MCF 10A (cell line): Measurements from ENCODE around the gene TRAK1. TPM values are rescaled to one million over a fixed set of nuclear protein-coding genes. Genes with fewer than 3 reads are reported as not detected.

Experiments
- BruUV-seq: library from RNA; stranded (reverse); fragments of 400-500 nt; replicated peaks from 2 replicates; lab custom pipeline; 2021; lab: Mats Ljungman, UMichigan
- CTCF ChIA-PET: fragments of 300-600 bp; sonication (Branson Sonifier 250); formaldehyde crosslinking; extraction: SDS; loops from one replicate; lab custom pipeline; 2021; ENCODE audit warnings: antibody characterized with exemption, inconsistent platforms; lab: Yijun Ruan, JAX
- POLR2A ChIA-PET: fragments of 300-600, 350-650 bp; sonication (Branson Sonifier 250); formaldehyde crosslinking; extraction: SDS; loops from one replicate; lab custom pipeline; 2020; ENCODE audit warnings: antibody characterized with exemption, inconsistent platforms; lab: Yijun Ruan, JAX
- DNase-seq: peaks from one replicate; pipeline ENCODE4 v3.0.0-alpha.2; 2018; ENCODE audit not compliant: unreplicated experiment
- H3K27ac Mint-ChIP-seq: one replicate; pipeline ENCODE4 v1.8.0; 2022; ENCODE audit warnings: mild to moderate bottlenecking, low read depth, mixed read lengths; ENCODE audit not compliant: unreplicated experiment
- H3K27me3 Mint-ChIP-seq: one replicate; pipeline ENCODE4 v1.8.0; 2022; ENCODE audit warnings: mixed read lengths; ENCODE audit not compliant: insufficient read depth, unreplicated experiment
- H3K36me3 Mint-ChIP-seq: one replicate; pipeline ENCODE4 v1.8.0; 2022; ENCODE audit warnings: mild to moderate bottlenecking, moderate library complexity, mixed read lengths; ENCODE audit not compliant: insufficient read depth, unreplicated experiment
- H3K4me1 Mint-ChIP-seq: one replicate; pipeline ENCODE4 v1.8.0; 2022; ENCODE audit warnings: mixed read lengths; ENCODE audit not compliant: insufficient read depth, unreplicated experiment
- H3K4me3 Mint-ChIP-seq: one replicate; pipeline ENCODE4 v1.8.0; 2022; ENCODE audit warnings: mild to moderate bottlenecking, moderate library complexity, mixed read lengths; ENCODE audit not compliant: unreplicated experiment
- H3K9me3 Mint-ChIP-seq: one replicate; pipeline ENCODE4 v1.8.0; 2022; ENCODE audit warnings: mixed read lengths; ENCODE audit not compliant: unreplicated experiment
- intact Hi-C: fragments of 100-400 bp; cut with micrococcal nuclease; formaldehyde crosslinking; loops from 2 replicates; pipeline ENCODE4 v1.14.1; 2022
- total RNA-seq: library from RNA; stranded (reverse); gene quantifications from 2 replicates; pipeline ENCODE4 v1.2.3, GENCODE V29; 2022
- TF ChIP-seq, protein P1 (sequence below): fragments of 200-600 bp; IDR thresholded peaks from one replicate; pipeline ENCODE4 v1.8.0; 2022; ENCODE audit warnings: antibody characterized with exemption, mild to moderate bottlenecking; ENCODE audit not compliant: unreplicated experiment

Gene TRAK1
- total RNA-seq, 1 experiment from 2014 or later = 33.2 TPM

DNA sequence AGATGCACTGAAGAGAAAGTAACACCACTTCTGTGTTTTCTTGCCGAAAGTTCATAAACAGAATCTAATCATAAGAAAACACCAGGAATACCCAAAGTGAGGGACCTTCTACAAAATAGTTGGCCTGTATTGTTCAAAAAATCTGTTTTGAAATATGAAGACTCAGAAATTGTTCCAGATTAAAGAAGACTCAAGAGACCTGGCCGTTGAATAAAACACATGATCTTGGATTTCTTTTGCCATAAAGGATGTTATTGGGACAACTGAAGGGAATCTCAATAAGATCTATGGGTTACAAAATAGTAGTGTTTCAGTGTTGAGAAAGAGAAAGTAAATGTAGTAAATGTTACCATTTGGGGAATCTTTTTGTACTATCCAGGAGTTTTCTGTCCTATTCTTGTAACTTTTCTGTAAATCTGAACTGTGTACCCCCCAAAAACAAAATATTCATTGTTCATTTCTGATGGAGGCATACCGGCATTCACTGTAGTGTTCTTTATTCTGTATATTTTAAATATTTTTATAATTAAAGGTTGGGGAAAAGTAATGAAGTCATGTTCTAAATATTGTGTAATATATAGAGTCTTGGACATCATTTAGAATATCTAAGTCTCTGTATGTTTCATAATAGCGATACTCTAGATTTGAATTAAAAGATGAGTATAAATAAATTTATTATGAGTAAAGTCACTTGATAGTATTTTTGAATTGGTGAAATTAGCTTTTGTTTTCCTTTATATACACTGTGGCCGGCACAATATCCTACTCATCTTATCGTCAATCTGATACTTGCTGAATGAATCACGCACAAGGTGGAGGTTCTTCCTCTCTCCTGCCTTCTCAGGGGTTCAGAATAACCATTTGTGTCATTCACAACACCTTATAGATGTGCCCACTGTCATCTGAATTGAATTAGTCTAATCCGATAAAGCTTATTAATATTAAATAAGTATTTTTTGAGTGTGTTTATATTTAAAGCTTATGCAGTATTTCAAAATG lies 66.7 kb downstream of the TRAK1 start:
- Mint-ChIP-seq H3K4me3 (no peak overlapping the region), H3K27me3 (no peaks in the 10 kb centered on the region), H3K9me3 (no peaks in the 10 kb centered on the region), H3K4me1 (peaks cover 18% of the 10 kb centered on the region), H3K27ac (no peak overlapping the region), H3K36me3 (peaks cover 6% of the 10 kb centered on the region)
- no TSS peak for BruUV-seq
- intact Hi-C loops = no loop called here
- CTCF ChIA-PET = interaction anchor here (1.1 to 1.3 kb wide), 2 partner anchors 20 to 33 kb away, joined by 3 to 8 read pairs; no protein-coding TSS in a partner anchor
- POLR2A ChIA-PET = interaction anchor here (0.7 to 1.8 kb wide), 2 partner anchors 8 to 1530 kb away, joined by 3 read pairs; no protein-coding TSS in a partner anchor
- TF ChIP-seq, protein P1, sequence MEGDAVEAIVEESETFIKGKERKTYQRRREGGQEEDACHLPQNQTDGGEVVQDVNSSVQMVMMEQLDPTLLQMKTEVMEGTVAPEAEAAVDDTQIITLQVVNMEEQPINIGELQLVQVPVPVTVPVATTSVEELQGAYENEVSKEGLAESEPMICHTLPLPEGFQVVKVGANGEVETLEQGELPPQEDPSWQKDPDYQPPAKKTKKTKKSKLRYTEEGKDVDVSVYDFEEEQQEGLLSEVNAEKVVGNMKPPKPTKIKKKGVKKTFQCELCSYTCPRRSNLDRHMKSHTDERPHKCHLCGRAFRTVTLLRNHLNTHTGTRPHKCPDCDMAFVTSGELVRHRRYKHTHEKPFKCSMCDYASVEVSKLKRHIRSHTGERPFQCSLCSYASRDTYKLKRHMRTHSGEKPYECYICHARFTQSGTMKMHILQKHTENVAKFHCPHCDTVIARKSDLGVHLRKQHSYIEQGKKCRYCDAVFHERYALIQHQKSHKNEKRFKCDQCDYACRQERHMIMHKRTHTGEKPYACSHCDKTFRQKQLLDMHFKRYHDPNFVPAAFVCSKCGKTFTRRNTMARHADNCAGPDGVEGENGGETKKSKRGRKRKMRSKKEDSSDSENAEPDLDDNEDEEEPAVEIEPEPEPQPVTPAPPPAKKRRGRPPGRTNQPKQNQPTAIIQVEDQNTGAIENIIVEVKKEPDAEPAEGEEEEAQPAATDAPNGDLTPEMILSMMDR = no peak
- no peak for DNase-seq

DNA sequence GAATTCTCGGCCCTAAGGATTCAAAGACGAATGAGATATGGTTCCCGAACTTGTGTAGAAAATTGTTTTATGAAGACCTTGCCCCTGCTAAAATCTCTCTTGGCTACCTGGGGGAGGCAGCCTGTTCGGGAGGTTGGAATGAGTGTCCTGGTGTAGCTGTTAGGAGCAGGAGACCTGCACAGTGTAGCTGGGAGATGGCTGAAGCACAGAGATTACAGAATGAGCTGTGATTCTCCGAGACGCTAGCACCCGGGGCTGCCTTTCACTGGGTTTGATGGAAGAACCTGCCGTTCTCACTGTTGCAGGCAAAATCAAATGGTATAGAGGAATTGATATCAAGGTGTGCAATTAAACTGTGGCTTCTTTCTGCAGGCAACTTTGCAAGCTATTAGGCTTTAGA lies 68.0 kb downstream of the TRAK1 start:
- DNase-seq = no peak
- no peaks in the 10 kb centered on the region for H3K9me3 Mint-ChIP-seq
- ChIA-PET CTCF (interaction anchor here (0.6 to 1.3 kb wide), 5 partner anchors 10 to 38 kb away, joined by 3 to 8 read pairs (median 4); no protein-coding TSS in a partner anchor), POLR2A (interaction anchor here (1.2 to 1.8 kb wide), 4 partner anchors 9 to 37 kb away, joined by 3 to 12 read pairs (median 4); no protein-coding TSS in a partner anchor)
- H3K4me1 Mint-ChIP-seq = peaks cover 18% of the 10 kb centered on the region
- no peaks in the 10 kb centered on the region for H3K27me3 Mint-ChIP-seq
- TF ChIP-seq, protein P1 = no peak
- H3K36me3 Mint-ChIP-seq = peaks cover 6% of the 10 kb centered on the region
- intact Hi-C loops = no loop called here
- peak overlapping the region; percentile 60 for H3K27ac Mint-ChIP-seq
- no TSS peak for BruUV-seq
- H3K4me3 Mint-ChIP-seq = peak overlapping the region; percentile 68

- CTCF ChIA-PET = interaction anchor here (0.5 to 1.9 kb wide), 4 partner anchors 12 to 251 kb away, joined by 3 to 7 read pairs (median 4); no protein-coding TSS in a partner anchor
Observed at GRCh38 chr3:42159706-42160472, 68.7 kb downstream of the TRAK1 start.

More at GRCh38 chr3:42159706-42160472, 68.7 kb downstream of the TRAK1 start:
- peak overlapping the region; percentile 60 for H3K27ac Mint-ChIP-seq
- intact Hi-C loops = no loop called here
- H3K4me3 Mint-ChIP-seq = peak overlapping the region; percentile 68
- POLR2A ChIA-PET = interaction anchor here (0.6 to 1.8 kb wide), 7 partner anchors 10 to 643 kb away, joined by 3 to 12 read pairs (median 3); no protein-coding TSS in a partner anchor
- H3K36me3 Mint-ChIP-seq = peaks cover 6% of the 10 kb centered on the region
- peaks cover 18% of the 10 kb centered on the region for H3K4me1 Mint-ChIP-seq
- H3K27me3 Mint-ChIP-seq = no peaks in the 10 kb centered on the region
- TF ChIP-seq, protein P1 = no peak
- BruUV-seq = no TSS peak
- peak; percentile 86 for DNase-seq
- no peaks in the 10 kb centered on the region for H3K9me3 Mint-ChIP-seq
